EL (cell line): ENCODE data around the gene MAPKAPK2.
A peak's percentile ranks its signal among the peaks of the same experiment; 100 is the strongest.

Experiments
- DNase-seq: peaks from one replicate; pipeline ENCODE4 v3.0.0-alpha.2; 2016

The MAPKAPK2 gene

DNA sequence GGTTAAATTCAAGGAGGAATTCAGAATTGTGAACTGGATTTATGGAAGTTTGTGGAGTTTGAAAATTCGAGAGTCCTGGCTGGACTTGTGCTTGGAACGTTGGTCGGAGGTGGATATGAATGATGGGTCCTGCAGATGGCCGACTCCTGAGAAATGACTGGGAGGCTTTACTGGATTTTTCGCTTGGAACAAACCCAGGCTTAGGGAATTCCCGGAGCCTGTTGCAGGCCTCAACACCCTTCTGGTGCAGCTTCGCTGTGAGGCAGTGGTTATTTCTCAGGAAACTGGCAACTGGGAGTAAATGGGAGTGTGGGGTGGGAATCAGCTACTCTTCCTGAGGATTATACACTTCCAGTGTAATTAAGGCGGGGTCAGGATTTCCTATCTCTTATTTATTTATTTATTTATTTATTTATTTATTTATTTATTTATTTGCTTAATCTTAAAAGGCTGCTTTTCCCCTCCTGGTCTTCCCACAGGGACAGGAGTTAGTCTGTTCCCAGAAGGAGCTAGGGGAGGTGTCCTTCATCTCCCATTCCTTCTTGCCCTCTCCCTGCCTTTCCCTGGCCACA, 21.1 kb downstream of the MAPKAPK2 start:
- DNase-seq = no peak

DNA sequence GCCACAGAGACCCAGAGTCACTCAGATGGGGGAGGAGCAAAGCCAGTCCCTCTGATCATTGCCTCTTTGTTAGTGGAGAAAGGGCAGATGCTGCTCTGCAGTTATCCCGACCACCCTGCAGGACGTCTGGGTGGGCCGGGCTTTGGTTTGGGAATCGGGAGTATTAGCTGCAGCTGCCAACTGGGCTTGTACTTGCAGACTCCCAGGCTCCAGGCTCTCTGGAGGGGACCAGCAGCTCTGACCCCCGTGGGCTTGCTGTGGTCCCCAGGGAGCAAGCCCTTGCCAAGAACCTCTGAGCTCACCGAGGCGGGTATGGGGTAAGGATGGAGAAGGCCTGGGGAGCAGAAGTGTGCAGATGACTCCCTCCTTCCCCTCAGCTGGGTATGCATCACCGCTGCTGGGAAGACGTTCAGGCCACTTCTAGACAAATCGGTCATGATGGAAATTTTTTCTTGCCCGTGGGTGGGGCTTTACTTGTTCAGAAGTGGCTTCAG, 21.6 kb downstream of the MAPKAPK2 start:
- DNase-seq = peak; percentile 69

- DNase-seq = no peak
Measured at GRCh38 chr1:206706806-206707366, 22.2 kb downstream of the MAPKAPK2 start.

- no peak for DNase-seq
Measured at GRCh38 chr1:206708058-206708457, 23.4 kb downstream of the MAPKAPK2 start.

- DNase-seq = no peak
Measured at GRCh38 chr1:206708882-206709281, 24.2 kb downstream of the MAPKAPK2 start.

GRCh38 chr1:206709322-206709721, 24.6 kb downstream of the MAPKAPK2 start:
- DNase-seq = no peak

- no peak for DNase-seq
Measured at GRCh38 chr1:206709772-206710459, 25.2 kb downstream of the MAPKAPK2 start.

- DNase-seq = no peak
Measured at GRCh38 chr1:206710460-206710823, 25.7 kb downstream of the MAPKAPK2 start.

DNA sequence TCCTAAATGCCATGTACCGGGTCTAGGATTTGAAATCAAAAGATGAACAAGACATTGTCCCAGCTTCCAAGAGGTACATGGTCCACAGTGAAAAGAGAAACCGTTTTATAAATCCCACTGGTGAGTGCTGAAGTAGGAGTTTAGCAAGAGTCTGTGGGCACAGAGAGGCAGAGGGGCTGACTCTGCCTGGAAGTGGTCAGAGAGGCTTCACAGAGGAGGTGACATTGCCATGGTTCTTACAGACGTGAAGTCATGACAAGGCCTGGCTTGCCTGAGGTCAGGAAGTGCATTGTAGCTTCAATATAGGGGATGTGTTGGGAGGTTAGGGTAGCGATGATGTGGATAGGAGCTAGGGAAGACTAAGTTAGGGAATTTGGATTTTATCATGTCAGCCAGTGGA, 28.4 kb downstream of the MAPKAPK2 start:
- DNase-seq = no peak

DNA sequence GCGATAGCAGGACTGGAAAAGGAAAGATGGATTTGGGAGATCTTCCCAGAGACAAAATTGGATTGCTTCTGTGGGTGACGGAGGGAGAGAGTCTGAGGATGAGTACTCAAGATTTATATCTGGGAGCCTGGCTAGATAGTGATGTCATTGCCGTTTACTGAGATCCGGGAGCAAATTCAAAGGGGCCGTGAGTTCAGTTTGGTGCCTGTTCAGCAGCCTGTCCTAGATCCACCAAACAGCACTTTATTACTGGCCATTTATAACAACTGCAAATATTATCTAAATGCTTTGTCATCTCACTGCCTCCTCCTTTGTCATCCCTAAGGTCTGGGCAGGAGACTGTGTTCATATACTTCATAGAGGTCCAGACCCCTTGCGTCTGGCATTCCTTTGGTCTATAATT, 29.2 kb downstream of the MAPKAPK2 start:
- peak; percentile 65 for DNase-seq

GRCh38 chr1:206714331-206715058, 29.8 kb downstream of the MAPKAPK2 start:
- peak; percentile 73 for DNase-seq

GRCh38 chr1:206715120-206715519, 30.4 kb downstream of the MAPKAPK2 start:
- DNase-seq = no peak

DNA sequence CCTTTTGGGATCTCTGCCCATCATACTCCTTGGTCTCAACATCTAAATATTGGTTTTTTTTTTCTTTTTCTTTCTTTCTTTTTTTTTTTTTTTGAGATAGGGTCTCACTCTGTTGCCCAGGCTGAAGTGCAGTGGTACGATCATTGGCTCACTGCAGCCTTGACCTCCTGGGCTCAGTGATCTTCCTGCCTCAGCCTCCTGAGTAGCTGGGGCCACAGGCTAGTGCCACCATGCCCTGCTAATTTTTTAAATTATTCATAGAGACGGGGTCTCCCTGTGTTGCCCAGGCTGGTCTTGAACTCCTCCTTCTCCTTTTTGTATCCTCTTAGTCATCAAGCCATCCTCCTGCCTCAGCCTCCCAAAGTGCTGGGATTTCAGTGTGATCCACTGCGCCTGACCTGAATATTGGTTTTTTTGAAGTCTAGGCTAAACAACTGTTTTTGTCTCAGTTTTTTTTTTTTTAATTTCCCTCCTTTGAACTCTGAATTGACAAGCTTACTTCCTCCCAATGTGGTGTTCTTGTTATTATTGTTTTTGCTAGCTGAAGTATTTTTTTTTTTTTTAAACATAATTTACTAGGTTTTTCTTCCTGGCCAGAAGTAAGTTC, 30.9 kb downstream of the MAPKAPK2 start:
- DNase-seq = no peak

DNA sequence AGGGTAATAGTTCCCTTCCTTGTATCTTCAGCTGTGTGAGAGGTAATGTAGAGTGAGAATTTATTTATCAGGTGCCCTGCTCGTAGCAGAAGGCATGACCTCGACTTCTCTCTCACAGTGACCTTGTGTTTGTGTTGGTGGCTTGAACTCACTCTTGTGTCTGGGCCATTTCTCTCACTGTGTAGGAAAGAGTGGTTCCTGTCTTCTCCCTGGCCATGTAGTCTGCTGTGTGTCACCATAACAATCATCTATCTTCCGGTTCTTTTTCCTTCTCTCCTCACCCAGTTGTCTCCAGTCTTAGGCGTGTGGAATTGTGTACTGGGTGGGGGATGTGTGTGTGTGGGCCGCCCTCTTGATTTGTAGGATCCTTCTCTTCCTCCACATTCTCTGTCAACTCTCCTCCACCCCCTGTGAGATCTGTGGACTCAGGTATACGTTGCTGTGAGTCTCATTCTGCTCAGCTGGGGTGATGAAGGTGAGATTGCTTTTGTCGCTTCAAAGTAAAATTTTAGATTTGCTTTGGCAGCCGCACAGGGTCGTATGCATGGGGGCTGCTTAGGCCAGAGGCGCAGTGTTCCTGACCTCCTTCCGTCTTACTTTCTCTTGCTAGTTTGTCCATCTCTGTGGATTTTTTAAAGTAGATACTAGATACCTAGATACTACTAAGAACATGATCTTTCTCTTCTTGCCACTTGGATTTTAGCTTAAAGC, 31.6 kb downstream of the MAPKAPK2 start:
- DNase-seq = no peak

DNA sequence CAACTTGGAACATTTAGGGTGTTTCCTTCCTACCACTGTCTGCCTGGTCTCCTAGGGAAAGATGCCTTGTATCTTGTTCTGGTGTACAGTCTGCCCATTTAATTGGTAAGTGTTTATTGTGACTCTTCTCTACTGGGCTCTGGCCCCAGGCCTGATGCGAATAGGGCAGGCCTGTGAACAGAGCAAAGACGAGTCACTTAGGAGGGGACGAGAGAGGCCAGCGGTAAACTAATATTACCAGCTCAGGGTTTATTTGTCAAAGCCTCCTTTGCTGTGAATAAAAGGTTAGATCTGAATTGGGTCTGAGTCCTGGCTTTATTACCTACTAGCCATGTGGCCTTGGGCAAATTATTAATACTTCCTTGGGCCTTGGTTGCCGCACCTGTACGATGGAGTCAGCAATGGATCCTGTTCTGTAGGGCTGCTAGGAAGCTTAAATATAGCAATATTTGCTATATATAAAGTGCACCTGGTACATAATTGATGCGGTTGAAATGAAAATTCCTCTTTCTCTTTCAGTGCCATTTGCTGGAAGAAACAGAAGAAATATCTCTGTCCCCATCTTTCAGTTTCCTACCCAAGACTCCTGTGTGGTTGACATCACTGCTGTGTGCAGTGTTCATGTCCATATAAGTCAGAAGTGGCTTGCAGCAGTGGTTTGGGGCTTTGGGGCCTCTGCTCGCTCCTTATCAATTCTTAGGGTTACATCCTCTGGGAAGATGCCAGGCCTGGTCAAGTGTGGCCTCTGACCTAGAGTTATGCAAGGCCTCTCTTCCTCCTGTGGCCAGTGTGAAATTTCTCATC, 32.4 kb downstream of the MAPKAPK2 start:
- DNase-seq = no peak

- DNase-seq = no peak
Measured at GRCh38 chr1:206717674-206717989, 32.9 kb downstream of the MAPKAPK2 start.

GRCh38 chr1:206719169-206719839, 34.6 kb downstream of the MAPKAPK2 start:
- no peak for DNase-seq

DNA sequence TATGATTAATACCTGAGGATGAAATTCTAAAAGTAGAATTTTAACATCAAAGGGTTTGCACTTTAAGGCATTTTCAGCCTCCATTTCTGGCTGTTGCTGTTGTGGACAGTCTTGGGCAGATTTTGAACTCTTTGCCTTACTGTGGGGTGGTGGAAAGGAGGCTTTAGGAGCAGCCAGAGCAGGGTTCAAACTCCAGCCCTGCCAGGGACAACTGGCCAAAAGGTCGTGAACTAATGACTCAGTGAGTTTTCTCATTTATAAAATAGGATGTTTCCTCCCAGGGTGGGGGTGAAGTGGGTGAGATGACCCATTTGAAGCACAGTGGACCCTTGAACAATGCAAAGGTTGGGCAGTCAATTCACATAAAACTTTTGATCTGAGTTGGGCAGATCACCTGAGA, 36.7 kb downstream of the MAPKAPK2 start:
- DNase-seq = no peak

DNA sequence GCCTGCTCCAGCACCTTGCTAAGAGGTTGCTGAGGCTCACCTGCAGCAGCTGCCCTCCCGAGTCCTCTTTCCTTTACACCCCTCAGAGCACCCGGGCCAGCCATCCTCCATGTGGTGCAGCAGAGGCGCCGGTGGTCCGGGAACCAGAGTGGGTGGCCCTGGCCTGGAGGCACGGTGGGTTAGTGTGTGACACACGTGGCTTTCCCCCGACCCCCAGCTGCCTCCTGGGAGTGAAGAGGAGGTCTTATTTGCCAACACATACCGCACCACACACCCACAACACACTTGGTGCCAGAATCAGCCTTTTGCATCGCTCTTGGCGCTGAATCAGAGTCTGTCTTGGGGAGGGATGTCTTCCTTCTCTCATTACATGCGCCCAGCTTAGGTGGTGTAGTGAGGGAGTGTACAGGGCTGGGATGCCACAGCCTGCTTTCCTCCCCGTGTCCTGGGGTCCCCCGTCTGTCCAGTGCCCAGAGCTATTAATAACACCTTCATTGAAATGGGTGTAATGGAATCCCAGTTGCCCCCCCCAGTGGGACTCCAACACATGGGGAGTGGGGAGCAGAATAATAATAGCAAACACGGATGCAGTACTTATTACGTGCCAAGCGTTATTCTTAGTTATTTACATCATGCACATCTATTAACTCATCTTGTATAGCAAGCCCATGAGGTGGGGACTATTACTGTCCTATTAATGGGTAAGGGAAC, 38.2 kb downstream of the MAPKAPK2 start:
- DNase-seq = no peak

DNA sequence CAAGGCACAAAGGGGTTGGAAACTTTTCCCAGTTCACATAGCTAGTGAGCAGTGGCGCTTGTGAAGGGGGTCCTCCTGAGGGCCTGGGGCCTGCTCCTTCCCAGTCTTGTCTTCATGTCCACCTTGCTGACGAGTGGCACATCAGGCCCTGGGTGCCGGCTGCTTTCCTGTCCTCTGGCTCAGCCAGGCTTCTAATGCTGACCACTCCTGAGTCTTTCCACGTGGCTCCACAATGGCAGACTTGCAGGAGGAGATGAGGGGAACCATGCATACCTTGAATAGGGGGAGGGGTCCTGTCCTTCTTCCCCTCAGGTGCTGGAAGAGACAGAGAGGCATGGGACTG, 38.7 kb downstream of the MAPKAPK2 start:
- DNase-seq = no peak
